ENCODE measurements around the gene PCDHA6.

GRCh38 chr5:140842798-140843733 lies 15.3 kb downstream of the PCDHA6 start:
- TF ChIP-seq EZH2 (IDR thresholded peaks at IDR 0.05; ENCODE audit: insufficient read depth, poor library complexity, severe bottlenecking) (no peak), EZH2phosphoT487 (IDR thresholded peaks at IDR 0.05; ENCODE audit: insufficient read depth, low read depth) (no peak)

All from GM23248 (cell line).